PC-9 (cell line): ENCODE measurements around the gene ZNF609. TPM values are rescaled to one million over a fixed set of nuclear protein-coding genes. Genes with fewer than 3 reads are reported as not detected.

Experiments used
- BruUV-seq: library from RNA; stranded (reverse); fragments of 400-500 nt; replicated peaks from 2 replicates; lab custom pipeline; 2021; lab: Mats Ljungman, UMichigan
- CTCF ChIA-PET: fragments of 300-600 bp; sonication (Branson Sonifier 250); formaldehyde crosslinking; loops from one replicate; lab custom pipeline; 2022; ENCODE audit warnings: antibody characterized with exemption; lab: Charles Lee
- POLR2A ChIA-PET: fragments of 300-600 bp; sonication (Branson Sonifier 250); formaldehyde crosslinking; loops from one replicate; lab custom pipeline; 2022; ENCODE audit warnings: antibody characterized with exemption; ENCODE audit not compliant: unreplicated experiment; lab: Charles Lee
- DNase-seq, 2 experiments: peaks; one replicate each; pipeline versions ENCODE4 v3.0.0 to v3.0.0-alpha.2; 2015 to 2022; ENCODE audit warnings: mixed read lengths in 1 of 2
- H2AFZ ChIP-seq: fragments of 200-600 bp; sonication (generic); 2 replicates; pipeline ENCODE4 v1.8.1; 2017; ENCODE audit warnings: antibody characterized with exemption
- H3F3A ChIP-seq: fragments of 200-600 bp; sonication (generic); 2 replicates; pipeline ENCODE4 v1.8.1; 2017; ENCODE audit warnings: antibody characterized with exemption, mild to moderate bottlenecking, low read depth; ENCODE audit not compliant: insufficient read depth
- H3K27ac ChIP-seq: fragments of 200-600 bp; sonication (generic); 2 replicates; pipeline ENCODE4 v1.6.1; 2016; ENCODE audit warnings: mixed run types
- H3K27me3 ChIP-seq: fragments of 200-600 bp; sonication (generic); 2 replicates; pipeline ENCODE4 v1.6.1; 2016; ENCODE audit warnings: low read depth, mixed run types; ENCODE audit not compliant: insufficient read depth
- H3K36me3 ChIP-seq: fragments of 200-600 bp; sonication (generic); 2 replicates; pipeline ENCODE4 v1.6.1; 2016; ENCODE audit warnings: low read depth, mixed run types
- H3K4me1 ChIP-seq: fragments of 200-600 bp; sonication (generic); replicated peaks from 2 replicates; pipeline ENCODE4 v1.6.1; 2016; ENCODE audit warnings: mixed run types; ENCODE audit not compliant: insufficient read depth
- H3K4me2 ChIP-seq: fragments of 200-600 bp; sonication (generic); 2 replicates; pipeline ENCODE4 v1.6.1; 2017; ENCODE audit warnings: mixed run types
- H3K4me3 ChIP-seq: fragments of 200-600 bp; sonication (generic); 2 replicates; pipeline ENCODE4 v1.6.1; 2016; ENCODE audit warnings: mixed run types
- H3K79me2 ChIP-seq: fragments of 200-600 bp; sonication (generic); 2 replicates; pipeline ENCODE4 v1.6.1; 2017; ENCODE audit warnings: low read depth, mixed run types
- H3K9me2 ChIP-seq: fragments of 200-600 bp; sonication (generic); 2 replicates; pipeline ENCODE4 v1.8.1; 2017; ENCODE audit warnings: mild to moderate bottlenecking; ENCODE audit not compliant: insufficient read depth
- H3K9me3 ChIP-seq: fragments of 200-600 bp; sonication (generic); 2 replicates; pipeline ENCODE4 v1.8.1; 2016; ENCODE audit warnings: low read depth; ENCODE audit not compliant: insufficient read depth
- H4K20me1 ChIP-seq: fragments of 200-600 bp; sonication (generic); 2 replicates; pipeline ENCODE4 v1.8.1; 2017; ENCODE audit not compliant: insufficient read depth
- CTCF ChIP-seq: fragments of 200-600 bp; sonication (generic); conservative IDR thresholded peaks from 2 replicates; pipeline ENCODE4 v1.6.1; 2017; ENCODE audit warnings: mixed run types, antibody characterized with exemption, mild to moderate bottlenecking, moderate library complexity
- EZH2 ChIP-seq: fragments of 200-600 bp; sonication (generic); IDR thresholded peaks from 2 replicates; pipeline ENCODE4 v1.8.0; 2017; ENCODE audit warnings: antibody characterized with exemption, low read depth
- intact Hi-C: fragments of 100-400 bp; cut with micrococcal nuclease; formaldehyde crosslinking; loops from one replicate; pipeline ENCODE4 v1.10.0; 2022; ENCODE audit not compliant: unreplicated experiment
- total RNA-seq: library from RNA; stranded (reverse); gene quantifications from 2 replicates; pipeline ENCODE4 v1.2.3, GENCODE V29; 2021

Gene ZNF609
- total RNA-seq, 1 experiment from 2014 or later = 38.6 TPM

GRCh38 chr15:64651601-64652191, 191.3 kb downstream of the ZNF609 start:
- intact Hi-C loops = loop anchor here (10.0 kb wide), 1 partner anchor 227 kb away; no protein-coding TSS in a partner anchor

GRCh38 chr15:64653757-64654156, 193.4 kb downstream of the ZNF609 start:
- intact Hi-C loops = loop anchor here (10.0 kb wide), 1 partner anchor 229 kb away; no protein-coding TSS in a partner anchor
- H3K27me3 ChIP-seq = no peaks in the 10 kb centered on the region
- ChIA-PET POLR2A (no interaction called here), CTCF (interaction anchor here (0.5 to 0.7 kb wide), 2 partner anchors 9 to 504 kb away, joined by 3 to 4 read pairs; no protein-coding TSS in a partner anchor)
- H3K79me2 ChIP-seq = no peaks in the 10 kb centered on the region
- peaks cover 10% of the 10 kb centered on the region for H3K4me1 ChIP-seq
- peaks cover 14% of the 10 kb centered on the region for H4K20me1 ChIP-seq
- peaks cover 10% of the 10 kb centered on the region; the same call in 1 of the 2 replicates for H3F3A ChIP-seq
- TF ChIP-seq EZH2 = no peak
- peak; percentile 46 for TF ChIP-seq CTCF
- H3K4me3 ChIP-seq = no peak overlapping the region
- H3K27ac ChIP-seq = no peak overlapping the region
- H3K4me2 ChIP-seq = no peak overlapping the region
- H3K9me2 ChIP-seq = no peaks in the 10 kb centered on the region
- no peak overlapping the region for H2AFZ ChIP-seq
- no TSS peak for BruUV-seq
- DNase-seq = no peak
- no peaks in the 10 kb centered on the region for H3K36me3 ChIP-seq
- no peaks in the 10 kb centered on the region for H3K9me3 ChIP-seq

More at GRCh38 chr15:64651601-64652191, 191.3 kb downstream of the ZNF609 start:
- TF ChIP-seq EZH2 = no peak
- TF ChIP-seq CTCF = no peak
- Histone ChIP-seq H3K36me3 (no peaks in the 10 kb centered on the region), H3K27ac (peak overlapping the region; percentile 29; the same call in 1 of the 2 replicates), H3K79me2 (no peaks in the 10 kb centered on the region), H3F3A (peaks cover 10% of the 10 kb centered on the region; the same call in 1 of the 2 replicates), H2AFZ (no peak overlapping the region), H3K27me3 (no peaks in the 10 kb centered on the region), H3K9me2 (no peaks in the 10 kb centered on the region), H4K20me1 (peaks cover 14% of the 10 kb centered on the region), H3K4me3 (no peak overlapping the region), H3K4me2 (peak overlapping the region; percentile 36), H3K4me1 (peaks cover 10% of the 10 kb centered on the region), H3K9me3 (no peaks in the 10 kb centered on the region)
- ChIA-PET CTCF (no interaction called here), POLR2A (interaction anchor here (0.7 kb wide), 1 partner anchor 51 kb away, joined by 5 read pairs; no protein-coding TSS in a partner anchor)
- peak; percentile 11 to 63 for DNase-seq
- no TSS peak for BruUV-seq

GRCh38 chr15:64656508-64656907, 196.1 kb downstream of the ZNF609 start:
- Histone ChIP-seq H3K79me2 (no peaks in the 10 kb centered on the region), H3K9me2 (no peaks in the 10 kb centered on the region), H3F3A (peaks cover 4% of the 10 kb centered on the region; the same call in 1 of the 2 replicates), H3K4me2 (no peak overlapping the region), H2AFZ (no peak overlapping the region), H3K27ac (no peak overlapping the region), H3K4me3 (no peak overlapping the region), H3K4me1 (peaks cover 5% of the 10 kb centered on the region), H3K36me3 (no peaks in the 10 kb centered on the region), H3K27me3 (no peaks in the 10 kb centered on the region), H3K9me3 (no peaks in the 10 kb centered on the region), H4K20me1 (peaks cover 9% of the 10 kb centered on the region)
- CTCF ChIA-PET = no interaction called here
- POLR2A ChIA-PET = no interaction called here
- intact Hi-C loops = loop anchor here (10.0 kb wide), 1 partner anchor 232 kb away; no protein-coding TSS in a partner anchor
- no TSS peak for BruUV-seq
- no peak for TF ChIP-seq CTCF
- no peak for TF ChIP-seq EZH2
- DNase-seq = no peak
